Esophagus squamous epithelium (tissue), 5 donors: ENCODE results near the gene OR2T35. TPM values are rescaled to one million over a fixed set of nuclear protein-coding genes. Genes with fewer than 3 reads are reported as not detected.

ENCODE experiments used
- DNase-seq: peaks from one replicate; lab custom pipeline; 2025; lab: John Stamatoyannopoulos, UW
- H3K27ac ChIP-seq, 4 donors: fragments of 200-600 bp; sonication (generic); one replicate each; pipeline ENCODE4 v1.5.1; 2016 to 2019; ENCODE audit warnings: mild to moderate bottlenecking in 1 of 4
- H3K27me3 ChIP-seq, 4 donors: fragments of 200-600 bp; sonication (generic); 1 replicate in 3 of 4; 2 replicates in 1 of 4; pipeline versions ENCODE4 v1.5.1 to v1.6.0; 2017 to 2021; ENCODE audit warnings: antibody characterized with exemption in 1 of 4
- H3K36me3 ChIP-seq, 3 donors: fragments of 200-600 bp; sonication (generic); one replicate each; pipeline ENCODE4 v1.5.1; 2016 to 2019
- H3K4me1 ChIP-seq, 3 donors: fragments of 200-600 bp; sonication (generic); one replicate each; pipeline ENCODE4 v1.5.1; 2017 to 2019
- H3K4me3 ChIP-seq, 4 donors: fragments of 200-600 bp; sonication (generic); 1 replicate in 3 of 4; 2 replicates in 1 of 4; pipeline ENCODE4 v1.5.1; 2016 to 2019; ENCODE audit warnings: mild to moderate bottlenecking in 2 of 4, moderate library complexity in 1 of 4
- H3K9me3 ChIP-seq, 3 donors: fragments of 200-600 bp; sonication (generic); one replicate each; pipeline ENCODE4 v1.5.1; 2016 to 2019
- POLR2A ChIP-seq, 4 donors: fragments of 450-650 bp; IDR thresholded peaks; one replicate each; pipeline ENCODE4 v1.6.1; 2017; ENCODE audit warnings: antibody characterized with exemption in 4 of 4, mild to moderate bottlenecking in 4 of 4, moderate library complexity in 3 of 4
- WGBS, 2 donors: methylation state at CpG; one replicate each; pipeline ENCODE4 v1.1.5; 2018; 5-methylcytosine and 5-hydroxymethylcytosine counted together
- intact Hi-C: fragments of 100-400 bp; cut with DNase I; formaldehyde crosslinking; loops from one replicate; pipeline ENCODE4 v1.15.0; 2022
- total RNA-seq, 4 donors: library from RNA; depleted of rRNA; stranded (reverse); fragments of >200 nt; gene quantifications; one replicate each; pipeline ENCODE4 v1.1.0, GENCODE V29; 2016
- TF ChIP-seq, protein P1 (sequence below), 6 experiments: fragments of 450-650 bp in 4 of 6; fragments of 200-600 bp in 2 of 6; sonication (generic) in 2 of 6; IDR thresholded peaks; one replicate each; pipeline ENCODE4 v1.5.1; 2016 to 2019; ENCODE audit warnings: antibody characterized with exemption in 6 of 6, mild to moderate bottlenecking in 4 of 6, moderate library complexity in 4 of 6
- donor health status: DM: yes; HTN: yes; CAD: no.

The OR2T35 gene
- total RNA-seq, 4 donors from 2014 or later: not detected

DNA sequence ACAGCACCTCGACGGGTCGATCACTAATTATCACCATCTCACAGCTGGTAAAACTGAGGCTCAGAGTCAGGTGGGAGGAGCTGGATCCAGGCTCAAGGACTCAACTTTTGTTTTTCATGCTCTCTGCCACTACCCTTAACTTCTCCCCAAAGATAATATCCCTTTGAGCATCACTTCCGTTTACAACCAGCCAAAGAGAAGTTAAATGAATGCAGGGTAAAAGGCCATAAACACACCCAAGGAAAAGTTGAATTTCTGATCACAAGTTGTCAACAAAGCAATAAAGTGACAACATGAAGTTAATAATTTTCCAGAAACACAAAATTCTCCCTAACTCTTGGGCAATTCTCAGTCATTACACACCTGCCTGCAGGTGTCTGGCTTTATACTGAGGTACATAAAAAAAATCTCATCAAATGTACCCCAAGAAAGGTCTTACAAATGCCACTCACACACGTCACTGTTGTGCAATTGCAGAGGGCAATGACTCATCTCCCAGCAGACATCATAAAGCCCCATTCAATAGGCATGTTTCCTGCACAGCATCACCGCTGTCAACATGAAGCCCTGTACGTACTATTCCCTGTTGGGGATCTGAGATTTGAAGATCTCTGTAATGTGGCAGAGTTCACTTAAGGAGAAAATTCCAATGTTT is 13.6 kb downstream of the OR2T35 start:
- no peaks in the 10 kb centered on the region for H3K9me3 ChIP-seq
- no peak overlapping the region for H3K27ac ChIP-seq
- WGBS, 2 donors: 64 to 69% methylated on average over 7 of the region's 7 CpGs
- no peak overlapping the region for H3K4me3 ChIP-seq
- no peaks in the 10 kb centered on the region for H3K4me1 ChIP-seq
- DNase-seq: no peak
- no peaks in the 10 kb centered on the region for H3K27me3 ChIP-seq
- no peaks in the 10 kb centered on the region for H3K36me3 ChIP-seq
- intact Hi-C loops: no loop called here
- no peak for TF ChIP-seq POLR2A (IDR thresholded peaks at IDR 0.05)
- TF ChIP-seq, protein P1, sequence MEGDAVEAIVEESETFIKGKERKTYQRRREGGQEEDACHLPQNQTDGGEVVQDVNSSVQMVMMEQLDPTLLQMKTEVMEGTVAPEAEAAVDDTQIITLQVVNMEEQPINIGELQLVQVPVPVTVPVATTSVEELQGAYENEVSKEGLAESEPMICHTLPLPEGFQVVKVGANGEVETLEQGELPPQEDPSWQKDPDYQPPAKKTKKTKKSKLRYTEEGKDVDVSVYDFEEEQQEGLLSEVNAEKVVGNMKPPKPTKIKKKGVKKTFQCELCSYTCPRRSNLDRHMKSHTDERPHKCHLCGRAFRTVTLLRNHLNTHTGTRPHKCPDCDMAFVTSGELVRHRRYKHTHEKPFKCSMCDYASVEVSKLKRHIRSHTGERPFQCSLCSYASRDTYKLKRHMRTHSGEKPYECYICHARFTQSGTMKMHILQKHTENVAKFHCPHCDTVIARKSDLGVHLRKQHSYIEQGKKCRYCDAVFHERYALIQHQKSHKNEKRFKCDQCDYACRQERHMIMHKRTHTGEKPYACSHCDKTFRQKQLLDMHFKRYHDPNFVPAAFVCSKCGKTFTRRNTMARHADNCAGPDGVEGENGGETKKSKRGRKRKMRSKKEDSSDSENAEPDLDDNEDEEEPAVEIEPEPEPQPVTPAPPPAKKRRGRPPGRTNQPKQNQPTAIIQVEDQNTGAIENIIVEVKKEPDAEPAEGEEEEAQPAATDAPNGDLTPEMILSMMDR (IDR thresholded peaks at IDR 0.05): no peak

DNA sequence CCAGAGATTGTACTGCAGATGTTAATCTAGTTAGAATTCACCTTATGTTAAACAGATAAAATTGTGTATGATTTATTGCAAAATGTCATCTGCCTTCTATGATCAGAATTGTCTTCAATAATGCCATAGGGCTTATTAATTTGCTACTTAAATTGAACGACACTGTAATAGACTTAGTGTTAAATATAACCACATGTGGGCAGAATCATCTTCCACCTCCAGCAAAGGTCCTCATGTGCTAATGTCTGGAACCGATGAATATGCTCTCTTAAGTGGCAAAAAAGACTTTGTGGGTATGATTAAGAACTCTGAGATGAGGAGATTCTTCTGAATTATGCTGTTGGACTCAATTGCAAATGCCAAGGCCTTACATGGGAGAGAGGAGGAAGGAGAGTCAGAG is 14.5 kb downstream of the OR2T35 start:
- intact Hi-C loops: no loop called here
- 69 to 70% methylated on average over 2 of the region's 2 CpGs for WGBS, 2 donors
- H3K4me3 ChIP-seq: no peak overlapping the region

DNA sequence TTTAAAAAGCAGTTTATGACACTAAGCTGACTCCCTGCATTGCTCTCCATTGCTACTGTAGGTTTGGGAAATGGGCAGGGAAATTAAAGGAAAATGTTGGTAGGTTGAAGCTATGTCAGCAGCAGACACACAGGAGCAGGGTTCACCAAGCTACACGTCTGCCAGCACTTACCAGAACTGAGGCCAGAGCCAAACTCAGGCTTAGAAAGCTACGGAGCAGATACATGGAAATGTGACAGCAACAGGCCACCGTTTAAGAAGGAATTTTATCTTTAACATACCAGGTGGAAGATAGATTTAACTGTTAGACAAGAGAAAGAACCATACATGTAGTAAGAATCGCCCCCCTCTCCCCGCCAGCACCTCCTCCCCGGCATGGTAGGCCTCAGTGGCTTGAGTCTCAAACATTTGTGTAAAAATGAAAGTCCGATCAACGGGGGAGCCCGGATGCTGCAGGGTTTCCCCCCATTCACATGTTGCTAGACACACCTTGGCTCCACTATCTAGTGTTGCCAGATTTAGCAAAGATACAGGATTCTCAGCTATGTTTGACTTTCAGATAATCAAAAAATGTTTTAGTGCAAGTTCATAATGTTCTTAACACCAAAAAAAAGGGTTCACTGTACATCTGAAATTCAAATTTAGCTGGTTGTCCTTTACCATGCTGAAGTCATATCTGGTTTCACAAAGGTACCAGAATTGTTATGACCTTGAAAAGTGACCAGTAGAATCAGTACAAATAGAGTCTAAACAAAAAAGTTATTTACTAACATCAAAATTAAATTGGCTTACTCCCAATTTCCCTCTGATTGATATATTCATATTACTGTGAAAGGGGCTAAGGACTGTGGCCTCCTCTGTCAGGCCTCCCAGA is 16.9 kb downstream of the OR2T35 start:
- H3K4me3 ChIP-seq: no peak overlapping the region
- TF ChIP-seq, protein P1 (IDR thresholded peaks at IDR 0.05): no peak
- TF ChIP-seq POLR2A (IDR thresholded peaks at IDR 0.05): no peak
- H3K27ac ChIP-seq: no peak overlapping the region
- WGBS, 2 donors: 67 to 68% methylated on average over 9 of the region's 9 CpGs
- H3K36me3 ChIP-seq: no peaks in the 10 kb centered on the region
- intact Hi-C loops: no loop called here
- no peaks in the 10 kb centered on the region for H3K9me3 ChIP-seq
- H3K4me1 ChIP-seq: no peaks in the 10 kb centered on the region
- H3K27me3 ChIP-seq: no peaks in the 10 kb centered on the region
- DNase-seq: no peak

More for the DNA sequence above, 14.5 kb downstream of the OR2T35 start:
- no peaks in the 10 kb centered on the region for H3K9me3 ChIP-seq
- no peaks in the 10 kb centered on the region for H3K27me3 ChIP-seq
- H3K4me1 ChIP-seq: no peaks in the 10 kb centered on the region
- no peak overlapping the region for H3K27ac ChIP-seq
- no peaks in the 10 kb centered on the region for H3K36me3 ChIP-seq
- TF ChIP-seq, protein P1 (IDR thresholded peaks at IDR 0.05): no peak
- TF ChIP-seq POLR2A (IDR thresholded peaks at IDR 0.05): no peak
- DNase-seq: no peak

DNA sequence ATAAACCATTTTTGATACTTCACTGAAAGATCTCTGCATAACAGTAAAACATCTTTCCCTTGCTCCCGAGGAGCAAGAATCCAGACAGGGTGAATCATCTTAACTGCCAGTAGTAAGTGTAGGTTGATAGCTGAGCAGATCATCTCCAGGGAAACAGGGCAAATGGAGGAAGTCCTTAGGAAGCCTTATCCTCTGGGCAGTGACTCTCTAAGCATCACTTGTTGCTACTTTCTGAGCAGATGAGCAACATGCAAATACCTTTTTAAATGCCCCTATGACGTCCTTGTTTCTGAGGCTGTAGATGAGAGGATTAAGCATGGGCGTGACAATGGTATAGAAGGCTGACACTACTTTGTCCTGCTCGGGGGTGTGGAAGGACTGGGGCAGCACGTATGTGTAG is 19.1 kb downstream of the OR2T35 start:
- no peaks in the 10 kb centered on the region for H3K9me3 ChIP-seq
- H3K4me3 ChIP-seq: no peak overlapping the region
- intact Hi-C loops: no loop called here
- H3K4me1 ChIP-seq: no peaks in the 10 kb centered on the region
- no peak for DNase-seq
- 63 to 70% methylated on average over 5 of the region's 5 CpGs for WGBS, 2 donors
- H3K27ac ChIP-seq: no peak overlapping the region
- no peaks in the 10 kb centered on the region for H3K27me3 ChIP-seq
- H3K36me3 ChIP-seq: no peaks in the 10 kb centered on the region
- no peak for TF ChIP-seq POLR2A (IDR thresholded peaks at IDR 0.05)
- TF ChIP-seq, protein P1 (IDR thresholded peaks at IDR 0.05): no peak

DNA sequence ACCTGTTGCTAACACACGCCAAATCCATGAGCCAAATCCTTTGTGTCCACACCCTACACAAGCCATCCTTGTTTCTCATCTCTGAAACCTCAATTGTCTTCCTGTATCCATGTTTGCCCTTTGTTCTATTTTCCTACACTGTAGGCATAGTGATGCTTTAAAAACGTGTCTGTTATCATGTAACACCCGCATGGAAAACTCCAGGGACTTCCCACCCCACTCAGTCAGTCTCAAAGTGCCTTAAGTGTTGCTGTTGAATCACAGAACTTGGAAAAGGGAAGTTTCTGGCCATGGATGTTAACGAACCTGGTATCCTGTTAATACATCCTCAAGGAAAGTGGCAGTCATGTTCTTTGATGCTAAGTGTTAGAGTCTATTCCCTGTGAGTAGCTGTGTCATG is 19.9 kb downstream of the OR2T35 start:
- 50 to 67% methylated on average over 3 to 4 of the region's 4 CpGs for WGBS, 2 donors
- TF ChIP-seq, protein P1 (IDR thresholded peaks at IDR 0.05): no peak
- no peak for TF ChIP-seq POLR2A (IDR thresholded peaks at IDR 0.05)
- intact Hi-C loops: no loop called here
- Histone ChIP-seq H3K4me3 (no peak overlapping the region), H3K9me3 (no peaks in the 10 kb centered on the region), H3K4me1 (no peaks in the 10 kb centered on the region), H3K27ac (no peak overlapping the region), H3K36me3 (no peaks in the 10 kb centered on the region), H3K27me3 (no peaks in the 10 kb centered on the region)
- no peak for DNase-seq
